ENCODE measurements around the gene HEXD. TPM values are rescaled to one million over a fixed set of nuclear protein-coding genes. Genes with fewer than 3 reads are reported as not detected.

HEXD gene
- total RNA-seq, 1 donor from 2014 or later, result 21.9 TPM

- peaks cover 11% of the 10 kb centered on the region for H3K4me1 Mint-ChIP-seq (ENCODE audit: unreplicated experiment)
- no peak for DNase-seq (ENCODE audit: extremely low spot score, unreplicated experiment)
Measured at GRCh38 chr17:82386255-82386831, 31.8 kb upstream of the HEXD start.

DNA sequence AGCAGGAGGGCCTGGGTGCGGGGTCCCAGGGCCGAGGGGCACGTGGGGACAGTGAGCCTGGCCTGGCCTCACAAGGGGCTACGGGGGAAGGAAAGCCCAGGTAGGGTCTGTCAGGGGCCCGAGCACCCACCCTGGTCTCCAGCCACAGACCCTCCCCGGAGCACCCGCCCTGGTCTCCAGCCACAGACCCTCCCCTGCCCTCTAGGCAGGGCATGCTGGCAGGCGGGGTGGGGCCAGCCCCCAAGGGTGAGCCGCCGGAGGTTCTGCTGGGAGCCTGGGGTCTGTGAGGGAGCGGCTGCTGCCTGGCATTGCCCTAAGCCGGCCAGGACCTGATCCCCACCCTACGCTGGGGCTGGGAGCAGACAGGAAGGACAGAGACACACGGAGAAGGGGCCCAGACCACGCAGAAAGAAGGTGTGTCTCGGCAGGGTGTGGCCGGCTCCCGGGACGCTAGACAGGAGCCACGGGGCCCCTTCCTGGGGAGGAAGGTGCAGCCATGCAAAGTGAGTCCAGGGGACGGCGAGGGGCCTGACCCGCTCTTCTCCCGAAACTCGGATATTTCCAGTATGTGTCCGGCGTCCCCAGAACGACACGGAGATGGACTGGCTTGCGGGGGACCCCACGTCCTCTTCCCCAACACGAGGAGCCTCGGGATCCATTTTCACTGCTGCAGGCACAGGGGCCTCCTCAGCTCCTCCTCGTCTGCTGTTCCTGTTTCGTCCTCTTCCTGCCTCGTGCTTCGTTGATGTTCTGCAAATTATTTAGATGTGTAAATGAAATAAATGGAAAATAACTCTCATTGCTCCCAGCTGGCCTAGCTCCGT, 31.1 kb upstream of the HEXD start:
- no peaks in the 10 kb centered on the region for H3K36me3 Mint-ChIP-seq (ENCODE audit: unreplicated experiment)
- H3K9me3 Mint-ChIP-seq (ENCODE audit: unreplicated experiment), result no peaks in the 10 kb centered on the region
- DNase-seq (ENCODE audit: extremely low spot score, unreplicated experiment), result no peak
- H3K4me3 Mint-ChIP-seq (ENCODE audit: unreplicated experiment), result no peak overlapping the region
- TF ChIP-seq CTCF (IDR thresholded peaks at IDR 0.05), result no peak
- peaks cover 5% of the 10 kb centered on the region for H3K27me3 Mint-ChIP-seq (ENCODE audit: unreplicated experiment)
- H3K4me1 Mint-ChIP-seq (ENCODE audit: unreplicated experiment), result peaks cover 11% of the 10 kb centered on the region
- H3K27ac Mint-ChIP-seq (ENCODE audit: unreplicated experiment), result no peak overlapping the region

More at GRCh38 chr17:82386255-82386831, 31.8 kb upstream of the HEXD start:
- no peak overlapping the region for H3K27ac Mint-ChIP-seq (ENCODE audit: unreplicated experiment)
- peaks cover 6% of the 10 kb centered on the region for H3K27me3 Mint-ChIP-seq (ENCODE audit: unreplicated experiment)
- H3K4me3 Mint-ChIP-seq (ENCODE audit: unreplicated experiment), result no peak overlapping the region
- no peaks in the 10 kb centered on the region for H3K36me3 Mint-ChIP-seq (ENCODE audit: unreplicated experiment)
- TF ChIP-seq CTCF (IDR thresholded peaks at IDR 0.05), result no peak
- H3K9me3 Mint-ChIP-seq (ENCODE audit: unreplicated experiment), result no peaks in the 10 kb centered on the region

DNA sequence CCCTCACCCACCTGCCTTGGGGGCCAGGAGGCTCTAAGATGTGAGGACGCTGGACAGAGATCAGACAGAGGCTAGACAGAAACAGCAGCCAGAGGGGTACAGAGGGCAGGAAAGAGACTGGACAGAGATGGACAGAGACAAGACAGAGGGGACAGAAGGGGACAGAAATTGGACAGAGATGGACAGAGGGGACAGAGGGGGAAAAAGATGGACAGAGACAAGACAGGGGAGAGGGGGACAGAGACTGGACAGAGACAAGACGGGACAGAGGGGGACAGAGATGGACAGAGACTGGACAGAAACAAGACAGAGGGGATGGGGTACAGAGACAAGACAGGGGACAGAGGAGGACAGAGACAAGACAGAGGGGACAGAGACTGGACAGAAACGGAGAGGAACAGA, 30.4 kb upstream of the HEXD start:
- DNase-seq (ENCODE audit: extremely low spot score, unreplicated experiment), result no peak
- H3K4me3 Mint-ChIP-seq (ENCODE audit: unreplicated experiment), result no peak overlapping the region
- H3K9me3 Mint-ChIP-seq (ENCODE audit: unreplicated experiment), result no peaks in the 10 kb centered on the region
- peaks cover under 1% of the 10 kb centered on the region for H3K36me3 Mint-ChIP-seq (ENCODE audit: unreplicated experiment)
- H3K4me1 Mint-ChIP-seq (ENCODE audit: unreplicated experiment), result peaks cover 11% of the 10 kb centered on the region
- no peak for TF ChIP-seq CTCF (IDR thresholded peaks at IDR 0.05)
- no peak overlapping the region for H3K27ac Mint-ChIP-seq (ENCODE audit: unreplicated experiment)
- peaks cover 5% of the 10 kb centered on the region for H3K27me3 Mint-ChIP-seq (ENCODE audit: unreplicated experiment)

GRCh38 chr17:82388223-82388921, 29.8 kb upstream of the HEXD start:
- Mint-ChIP-seq H3K36me3 (ENCODE audit: unreplicated experiment) (peaks cover 6% of the 10 kb centered on the region), H3K27me3 (ENCODE audit: unreplicated experiment) (peaks cover 5% of the 10 kb centered on the region), H3K27ac (ENCODE audit: unreplicated experiment) (no peak overlapping the region), H3K4me1 (ENCODE audit: unreplicated experiment) (peaks cover 11% of the 10 kb centered on the region), H3K9me3 (ENCODE audit: unreplicated experiment) (no peaks in the 10 kb centered on the region), H3K4me3 (ENCODE audit: unreplicated experiment) (no peak overlapping the region)
- DNase-seq (ENCODE audit: extremely low spot score, unreplicated experiment), result no peak
- no peak for TF ChIP-seq CTCF (IDR thresholded peaks at IDR 0.05)

DNA sequence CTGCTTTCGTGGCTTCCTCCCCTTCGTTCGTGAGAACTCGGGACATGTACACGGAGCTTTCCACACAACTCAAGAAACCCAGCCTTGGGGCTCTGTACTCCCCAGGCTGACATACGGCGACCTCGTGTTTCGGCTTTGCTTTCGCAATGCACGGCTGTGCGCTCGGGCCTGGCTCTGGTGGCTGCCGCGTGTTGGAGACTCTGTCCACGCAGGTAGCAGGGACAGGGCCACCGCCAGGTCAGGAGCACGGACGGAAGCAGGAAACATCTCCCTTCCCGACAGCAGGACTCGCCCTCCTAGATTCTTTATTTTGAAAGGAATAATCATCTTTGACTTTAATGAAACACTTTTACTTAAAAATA, 29.2 kb upstream of the HEXD start:
- Mint-ChIP-seq H3K27ac (ENCODE audit: unreplicated experiment) (no peak overlapping the region), H3K4me3 (ENCODE audit: unreplicated experiment) (no peak overlapping the region), H3K27me3 (ENCODE audit: unreplicated experiment) (peaks cover 5% of the 10 kb centered on the region), H3K9me3 (ENCODE audit: unreplicated experiment) (no peaks in the 10 kb centered on the region), H3K4me1 (ENCODE audit: unreplicated experiment) (peaks cover 11% of the 10 kb centered on the region), H3K36me3 (ENCODE audit: unreplicated experiment) (peaks cover 8% of the 10 kb centered on the region)
- TF ChIP-seq CTCF (IDR thresholded peaks at IDR 0.05), result no peak
- DNase-seq (ENCODE audit: extremely low spot score, unreplicated experiment), result no peak

Measured in osteocyte (in vitro differentiated cells).